GM12873 (cell line): ENCODE measurements around the gene ERGIC1.

Experiments
- TF ChIP-seq, protein P1 (sequence below): IDR thresholded peaks from 2 replicates; pipeline ENCODE4 v1.5.1; 2012; ENCODE audit warnings: low read depth, mild to moderate bottlenecking, moderate library complexity, low read length, control low read depth; ENCODE audit not compliant: insufficient read depth; ENCODE audit errors: missing control alignments

Gene ERGIC1

DNA sequence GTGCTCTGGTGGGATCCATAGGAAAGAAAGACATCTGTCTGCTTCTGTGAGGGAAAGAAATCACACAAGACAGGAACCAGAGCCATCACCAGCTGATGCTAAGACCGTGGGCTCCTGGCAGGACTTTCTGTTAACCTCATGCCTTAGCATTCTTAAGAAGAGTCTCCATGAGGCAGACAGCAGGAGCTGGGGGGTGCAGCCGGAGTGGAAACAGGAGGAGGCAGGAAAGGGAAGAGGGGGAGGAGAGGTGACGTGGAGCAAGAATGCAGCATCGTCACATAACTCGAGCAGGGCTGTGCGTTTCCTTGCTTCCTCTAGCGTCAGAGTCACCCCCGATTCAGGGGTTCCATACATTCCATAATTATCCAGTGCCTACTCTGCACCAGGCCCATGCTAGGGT lies 53.6 kb downstream of the ERGIC1 start:
- TF ChIP-seq, protein P1, sequence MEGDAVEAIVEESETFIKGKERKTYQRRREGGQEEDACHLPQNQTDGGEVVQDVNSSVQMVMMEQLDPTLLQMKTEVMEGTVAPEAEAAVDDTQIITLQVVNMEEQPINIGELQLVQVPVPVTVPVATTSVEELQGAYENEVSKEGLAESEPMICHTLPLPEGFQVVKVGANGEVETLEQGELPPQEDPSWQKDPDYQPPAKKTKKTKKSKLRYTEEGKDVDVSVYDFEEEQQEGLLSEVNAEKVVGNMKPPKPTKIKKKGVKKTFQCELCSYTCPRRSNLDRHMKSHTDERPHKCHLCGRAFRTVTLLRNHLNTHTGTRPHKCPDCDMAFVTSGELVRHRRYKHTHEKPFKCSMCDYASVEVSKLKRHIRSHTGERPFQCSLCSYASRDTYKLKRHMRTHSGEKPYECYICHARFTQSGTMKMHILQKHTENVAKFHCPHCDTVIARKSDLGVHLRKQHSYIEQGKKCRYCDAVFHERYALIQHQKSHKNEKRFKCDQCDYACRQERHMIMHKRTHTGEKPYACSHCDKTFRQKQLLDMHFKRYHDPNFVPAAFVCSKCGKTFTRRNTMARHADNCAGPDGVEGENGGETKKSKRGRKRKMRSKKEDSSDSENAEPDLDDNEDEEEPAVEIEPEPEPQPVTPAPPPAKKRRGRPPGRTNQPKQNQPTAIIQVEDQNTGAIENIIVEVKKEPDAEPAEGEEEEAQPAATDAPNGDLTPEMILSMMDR, result no peak

- TF ChIP-seq, protein P1, result no peak
Observed at GRCh38 chr5:172890659-172891058, 56.6 kb downstream of the ERGIC1 start.

- TF ChIP-seq, protein P1, result no peak
Observed at GRCh38 chr5:172891716-172892421, 57.8 kb downstream of the ERGIC1 start.

DNA sequence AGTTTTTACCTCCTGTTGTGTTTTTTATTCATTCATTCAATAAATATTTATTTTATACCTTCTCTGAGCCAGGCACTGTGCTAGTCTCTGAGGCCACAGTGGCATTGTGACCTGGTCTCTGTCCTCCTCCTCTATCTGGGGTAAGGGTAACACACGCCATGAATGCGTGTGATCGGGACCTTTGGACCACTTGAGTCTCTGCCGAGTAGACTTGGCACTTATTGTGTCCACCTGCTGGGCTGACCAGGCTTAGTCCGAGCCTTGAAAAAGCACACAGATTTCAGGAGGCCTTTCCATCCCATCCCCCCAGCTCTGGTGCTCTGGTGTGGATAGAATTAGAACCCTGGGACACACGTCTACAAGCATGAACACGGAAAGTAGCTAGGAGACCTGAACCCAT lies 58.7 kb downstream of the ERGIC1 start:
- TF ChIP-seq, protein P1, result no peak

DNA sequence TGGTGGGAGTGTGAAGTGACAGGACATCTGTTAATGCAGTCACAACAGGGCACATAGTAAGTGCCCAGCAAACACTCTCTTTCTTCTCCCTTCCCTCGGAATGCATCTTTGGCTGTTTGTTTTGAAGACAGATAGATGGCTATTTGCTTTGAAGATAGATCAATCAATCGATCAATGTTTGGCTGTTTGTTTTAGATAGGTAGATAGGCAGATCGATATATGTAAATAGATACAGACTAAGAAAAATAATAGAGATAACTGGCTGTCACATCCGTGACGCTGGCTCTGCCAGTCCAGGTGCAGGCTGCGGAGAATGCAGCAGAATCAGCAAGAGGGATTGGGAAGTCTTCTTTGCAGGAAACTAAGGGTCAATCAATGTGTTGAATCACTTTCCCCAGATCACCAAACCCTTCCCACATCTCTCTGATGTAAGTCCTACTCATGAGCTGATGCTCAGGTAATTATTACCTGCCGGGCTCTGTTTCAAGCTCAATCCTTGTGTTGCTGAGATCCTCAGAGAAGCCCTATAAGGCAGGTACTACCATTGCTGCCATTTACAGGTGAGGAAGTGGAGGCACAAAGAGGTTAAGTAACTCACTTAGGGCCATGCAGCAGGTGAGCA lies 60.8 kb downstream of the ERGIC1 start:
- TF ChIP-seq, protein P1, result no peak

- TF ChIP-seq, protein P1, result no peak
Observed at GRCh38 chr5:172895549-172895948, 61.5 kb downstream of the ERGIC1 start.

GRCh38 chr5:172896465-172896864 lies 62.4 kb downstream of the ERGIC1 start:
- TF ChIP-seq, protein P1, result no peak
